DOHH2 (cell line): Measurements from ENCODE around the gene NOXO1.

Experiments
- H3F3A ChIP-seq: fragments of 200-600 bp; sonication (generic), shearing (Covaris generic); 2 replicates; pipeline ENCODE4 v1.6.0; 2016; ENCODE audit warnings: antibody characterized with exemption, mild to moderate bottlenecking; ENCODE audit not compliant: control insufficient read depth, insufficient read depth
- H3K27ac ChIP-seq: fragments of 200-600 bp; sonication (generic); 2 replicates; pipeline ENCODE4 v1.5.1; 2014; ENCODE audit warnings: low read depth, mild to moderate bottlenecking, low read length, moderate library complexity
- H3K27me3 ChIP-seq: fragments of 200-600 bp; sonication (generic); 2 replicates; pipeline ENCODE4 v1.6.1; 2014; ENCODE audit warnings: mild to moderate bottlenecking, low read length, mixed read lengths; ENCODE audit not compliant: control insufficient read depth
- H3K36me3 ChIP-seq: fragments of 200-600 bp; sonication (generic); 2 replicates; pipeline ENCODE4 v1.6.1; 2014; ENCODE audit warnings: mild to moderate bottlenecking, low read length, moderate library complexity, mixed read lengths; ENCODE audit not compliant: control insufficient read depth
- H3K4me1 ChIP-seq: fragments of 200-600 bp; sonication (generic); 2 replicates; pipeline ENCODE4 v1.6.1; 2014; ENCODE audit warnings: mild to moderate bottlenecking, low read length, mixed read lengths; ENCODE audit not compliant: control insufficient read depth
- H3K4me2 ChIP-seq: fragments of 200-600 bp; sonication (generic); 2 replicates; pipeline ENCODE4 v1.6.0; 2014; ENCODE audit warnings: mild to moderate bottlenecking, low read length, moderate library complexity
- H3K4me3 ChIP-seq: fragments of 200-600 bp; sonication (generic); 2 replicates; pipeline ENCODE4 v1.5.1; 2014; ENCODE audit warnings: mild to moderate bottlenecking, low read length, mixed read lengths
- H3K79me2 ChIP-seq: fragments of 200-600 bp; sonication (generic); 2 replicates; pipeline ENCODE4 v1.6.1; 2014; ENCODE audit warnings: mild to moderate bottlenecking, low read length, mixed read lengths; ENCODE audit not compliant: control insufficient read depth
- H3K9me2 ChIP-seq: fragments of 200-600 bp; sonication (generic); replicated peaks from 2 replicates; pipeline ENCODE4 v1.6.1; 2014; ENCODE audit warnings: mild to moderate bottlenecking, low read length, mixed read lengths; ENCODE audit not compliant: control insufficient read depth
- H3K9me3 ChIP-seq: fragments of 200-600 bp; sonication (generic); 2 replicates; pipeline ENCODE4 v1.6.1; 2014; ENCODE audit warnings: antibody characterized with exemption, low read length, mixed read lengths; ENCODE audit not compliant: control insufficient read depth, insufficient read depth
- H4K20me1 ChIP-seq: fragments of 200-600 bp; sonication (generic); 2 replicates; pipeline ENCODE4 v1.6.0; 2014; ENCODE audit warnings: low read depth, mild to moderate bottlenecking, antibody characterized with exemption, low read length, moderate library complexity; ENCODE audit not compliant: control insufficient read depth, insufficient read depth
- EZH2phosphoT487 ChIP-seq: fragments of 200-600 bp; sonication (generic); IDR thresholded peaks from 2 replicates; pipeline ENCODE4 v1.6.1; 2017; ENCODE audit warnings: borderline replicate concordance, mild to moderate bottlenecking, antibody characterized with exemption, low read length, moderate library complexity, mixed read lengths
- TF ChIP-seq, protein P1 (sequence below): fragments of 200-600 bp; sonication (generic); IDR thresholded peaks from one replicate; pipeline ENCODE4 v1.5.1; 2014; ENCODE audit warnings: antibody characterized with exemption, mild to moderate bottlenecking, low read depth, low read length; ENCODE audit not compliant: poor library complexity, severe bottlenecking

NOXO1 gene

DNA sequence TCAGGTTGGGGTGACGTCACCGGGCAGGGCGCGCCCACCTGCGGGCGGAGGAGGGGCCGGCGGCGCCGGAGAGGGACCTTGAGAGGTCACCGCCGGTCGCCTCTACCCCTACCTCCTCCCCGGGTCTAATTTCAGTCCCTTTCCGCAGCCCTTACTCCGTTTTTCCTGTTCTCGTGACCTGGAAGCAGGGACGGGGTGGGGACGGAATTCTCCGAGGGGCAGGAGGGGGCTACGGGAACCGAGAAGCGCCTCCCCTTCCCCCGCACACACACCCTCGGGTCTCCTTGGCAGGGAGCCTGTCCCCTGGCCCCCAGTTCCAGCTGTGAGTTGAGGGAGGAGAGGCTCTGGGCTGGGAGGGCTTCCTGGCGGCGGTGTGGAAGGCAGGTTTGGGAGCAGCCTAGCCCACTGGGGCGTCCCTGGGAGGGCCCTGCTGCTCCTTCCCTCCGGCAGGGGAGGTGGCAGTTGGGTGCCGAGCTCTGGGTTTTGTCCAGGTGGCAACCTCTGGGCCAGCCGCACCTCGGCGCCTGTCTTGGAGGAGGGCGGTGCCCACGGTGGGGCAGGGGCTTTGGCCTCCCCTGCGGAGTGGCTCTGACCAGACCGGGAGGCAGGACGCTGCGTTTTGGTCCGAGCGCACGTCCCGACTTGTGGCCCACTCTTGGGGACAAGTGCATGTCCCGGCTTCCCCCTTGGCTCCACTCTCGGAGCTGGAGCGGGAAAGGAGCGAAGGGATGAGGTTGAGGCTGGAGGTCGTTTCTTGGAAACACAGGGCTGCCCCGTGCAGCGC, 9.3 kb upstream of the NOXO1 start:
- H3K27ac ChIP-seq = peak overlapping the region; percentile 77
- H3K27me3 ChIP-seq = peaks cover 19% of the 10 kb centered on the region
- peaks cover 4% of the 10 kb centered on the region for H3K79me2 ChIP-seq
- TF ChIP-seq, protein P1, sequence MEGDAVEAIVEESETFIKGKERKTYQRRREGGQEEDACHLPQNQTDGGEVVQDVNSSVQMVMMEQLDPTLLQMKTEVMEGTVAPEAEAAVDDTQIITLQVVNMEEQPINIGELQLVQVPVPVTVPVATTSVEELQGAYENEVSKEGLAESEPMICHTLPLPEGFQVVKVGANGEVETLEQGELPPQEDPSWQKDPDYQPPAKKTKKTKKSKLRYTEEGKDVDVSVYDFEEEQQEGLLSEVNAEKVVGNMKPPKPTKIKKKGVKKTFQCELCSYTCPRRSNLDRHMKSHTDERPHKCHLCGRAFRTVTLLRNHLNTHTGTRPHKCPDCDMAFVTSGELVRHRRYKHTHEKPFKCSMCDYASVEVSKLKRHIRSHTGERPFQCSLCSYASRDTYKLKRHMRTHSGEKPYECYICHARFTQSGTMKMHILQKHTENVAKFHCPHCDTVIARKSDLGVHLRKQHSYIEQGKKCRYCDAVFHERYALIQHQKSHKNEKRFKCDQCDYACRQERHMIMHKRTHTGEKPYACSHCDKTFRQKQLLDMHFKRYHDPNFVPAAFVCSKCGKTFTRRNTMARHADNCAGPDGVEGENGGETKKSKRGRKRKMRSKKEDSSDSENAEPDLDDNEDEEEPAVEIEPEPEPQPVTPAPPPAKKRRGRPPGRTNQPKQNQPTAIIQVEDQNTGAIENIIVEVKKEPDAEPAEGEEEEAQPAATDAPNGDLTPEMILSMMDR = no peak
- peak; percentile 56; the same call in 1 of the 2 replicates for TF ChIP-seq EZH2phosphoT487
- H3K4me3 ChIP-seq = peak overlapping the region; percentile 93
- no peaks in the 10 kb centered on the region for H4K20me1 ChIP-seq
- H3F3A ChIP-seq = peaks cover 33% of the 10 kb centered on the region
- H3K9me2 ChIP-seq = no peaks in the 10 kb centered on the region
- peaks cover 45% of the 10 kb centered on the region for H3K4me1 ChIP-seq
- H3K4me2 ChIP-seq = peak overlapping the region; percentile 100
- peaks cover 5% of the 10 kb centered on the region; the same call in 1 of the 2 replicates for H3K9me3 ChIP-seq
- H3K36me3 ChIP-seq = peaks cover 27% of the 10 kb centered on the region

DNA sequence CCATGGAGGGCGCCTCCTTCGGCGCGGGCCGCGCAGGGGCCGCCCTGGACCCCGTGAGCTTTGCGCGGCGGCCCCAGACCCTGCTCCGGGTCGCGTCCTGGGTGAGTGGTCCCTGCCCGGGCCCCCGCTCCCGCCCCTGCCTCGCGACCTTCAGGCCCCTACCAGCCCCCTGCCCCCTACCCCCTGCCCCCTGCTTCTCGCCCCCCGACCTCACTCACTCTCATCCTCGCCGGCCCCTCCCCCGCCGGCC, 8.8 kb upstream of the NOXO1 start:
- H4K20me1 ChIP-seq = no peaks in the 10 kb centered on the region
- peaks cover 9% of the 10 kb centered on the region for H3K79me2 ChIP-seq
- no peaks in the 10 kb centered on the region for H3K9me2 ChIP-seq
- peak overlapping the region; percentile 93 for H3K4me3 ChIP-seq
- peaks cover 28% of the 10 kb centered on the region for H3F3A ChIP-seq
- H3K27ac ChIP-seq = no peak overlapping the region
- H3K4me2 ChIP-seq = peak overlapping the region; percentile 100
- H3K4me1 ChIP-seq = peaks cover 50% of the 10 kb centered on the region
- H3K27me3 ChIP-seq = peaks cover 19% of the 10 kb centered on the region
- peaks cover 5% of the 10 kb centered on the region; the same call in 1 of the 2 replicates for H3K9me3 ChIP-seq
- H3K36me3 ChIP-seq = peaks cover 27% of the 10 kb centered on the region
- TF ChIP-seq, protein P1 = no peak
- no peak for TF ChIP-seq EZH2phosphoT487

DNA sequence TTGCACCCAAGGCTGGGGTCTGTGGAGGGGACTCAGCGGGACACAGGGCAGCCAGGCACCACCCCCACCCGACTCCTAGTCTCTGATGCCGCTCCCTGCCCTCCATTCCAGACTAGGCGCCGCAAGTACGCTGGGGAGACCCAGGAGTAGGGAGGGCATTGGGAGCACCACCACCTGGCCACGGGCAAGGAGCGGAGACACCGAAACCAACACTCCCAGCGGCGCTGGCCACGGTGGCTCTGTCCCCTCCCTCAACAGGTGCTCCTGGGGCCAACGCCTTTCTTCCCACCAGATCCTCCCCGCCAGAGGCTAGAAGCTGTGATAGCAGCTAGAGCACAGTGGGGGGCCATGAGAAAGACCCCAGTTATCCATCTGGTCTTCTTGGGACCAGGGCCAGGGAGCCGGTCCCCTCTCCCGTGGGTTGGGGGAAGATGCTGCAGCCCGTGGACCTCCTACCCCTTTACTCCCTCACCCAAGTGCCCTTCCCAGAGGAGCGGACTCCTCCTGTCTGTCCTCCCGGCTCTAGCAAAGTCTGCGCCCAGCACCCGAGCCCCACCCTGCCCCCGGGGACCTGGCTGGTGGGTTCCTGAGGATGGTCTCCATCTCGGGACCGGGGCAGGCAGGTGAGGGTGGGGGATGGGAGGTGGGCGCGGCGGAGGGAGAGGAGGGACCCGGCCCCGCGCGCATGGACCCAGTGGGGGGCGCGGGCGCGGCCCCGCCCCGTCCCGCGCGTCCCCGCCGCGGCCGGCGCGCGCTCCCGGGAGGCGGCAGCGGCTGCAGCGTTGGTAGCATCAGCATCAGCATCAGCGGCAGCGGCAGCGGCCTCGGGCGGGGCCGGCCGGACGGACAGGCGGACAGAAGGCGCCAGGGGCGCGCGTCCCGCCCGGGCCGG, 8.2 kb upstream of the NOXO1 start, which contains the start of gene SYNGR3:
SYNGR3 (plus strand) TSS at position 762 of the 892 bp plus-strand sequence. CDS start 133 bp downstream, outside the sequence.
- Histone ChIP-seq H3K79me2 (peaks cover 14% of the 10 kb centered on the region), H3K27ac (peak within 1 kb of the TSS; percentile 77), H4K20me1 (no peaks in the 10 kb centered on the region), H3K4me2 (peak within 1 kb of the TSS; percentile 100), H3K36me3 (peaks cover 30% of the 10 kb centered on the region), H3F3A (peaks cover 27% of the 10 kb centered on the region), H3K4me1 (peaks cover 56% of the 10 kb centered on the region), H3K9me3 (peaks cover 5% of the 10 kb centered on the region; the same call in 1 of the 2 replicates), H3K27me3 (peaks cover 19% of the 10 kb centered on the region), H3K4me3 (peak within 1 kb of the TSS; percentile 93), H3K9me2 (no peaks in the 10 kb centered on the region)
- TF ChIP-seq, protein P1 = no peak
- TF ChIP-seq EZH2phosphoT487 = 0 out of 2 replicates have a peak, but pooled peaks have one; percentile 59
